Middle frontal gyrus (tissue), 1 donor: Measurements from ENCODE around the gene TBC1D13.
"Not testable (repeated sequence)": the region's sequence is repeated elsewhere in the genome, so short reads cannot be mapped to it uniquely, and the experiment has no call there.

Experiments
- DNase-seq: peaks from one replicate; pipeline ENCODE4 v3.0.0-alpha.2; 2015; ENCODE audit warnings: low spot score; ENCODE audit errors: extremely low spot score

Gene TBC1D13

DNA sequence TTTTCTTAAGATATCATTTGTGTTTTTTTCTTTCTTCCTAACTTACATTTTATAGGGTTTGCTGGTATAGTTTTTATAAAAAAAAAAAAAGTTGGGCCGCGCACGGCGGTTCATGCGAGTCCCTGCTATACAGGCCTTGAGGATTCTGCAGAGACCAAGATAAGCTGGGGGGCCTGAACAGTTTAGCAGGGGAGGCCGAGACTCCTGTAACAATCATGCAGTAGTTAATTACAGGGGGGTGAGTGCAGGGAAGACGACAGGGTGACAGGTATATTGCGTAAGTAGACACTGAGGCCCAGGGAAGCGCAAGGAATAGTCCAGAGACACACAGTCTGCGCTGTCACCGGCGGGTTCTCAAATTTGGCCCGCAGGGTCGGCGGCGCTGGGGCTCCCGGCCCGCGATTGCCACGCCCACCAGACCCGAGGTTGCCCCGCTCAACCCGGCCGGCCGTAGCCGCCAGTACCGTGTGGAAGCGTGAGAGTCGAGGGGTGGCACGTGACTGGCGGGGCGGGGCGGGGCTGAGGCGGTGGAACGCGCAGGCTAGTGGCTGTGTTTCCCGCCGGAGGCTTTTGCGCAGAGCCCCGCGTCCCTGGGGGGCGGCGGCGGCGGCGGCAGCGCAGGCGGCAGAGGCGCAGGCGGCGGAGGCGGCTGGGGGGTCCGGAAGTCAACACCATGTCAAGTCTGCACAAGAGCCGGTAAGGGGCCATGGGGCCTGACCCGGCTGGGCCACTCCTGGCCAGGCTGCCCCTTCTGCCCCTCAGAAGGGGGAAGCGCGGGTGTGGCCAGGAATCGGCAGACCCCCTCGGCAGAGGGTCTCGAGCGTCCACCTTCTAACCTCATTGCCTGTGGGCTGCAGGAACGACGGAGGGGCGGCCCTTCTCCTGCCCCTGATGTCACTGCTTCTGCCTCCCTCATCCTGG lies at the start of gene TBC1D13:
Gene TBC1D13 (plus strand): TSS at position 573 of the 921 bp plus-strand sequence. CDS start 101 bp downstream, at position 674.
- DNase-seq: peak; percentile 57

DNA sequence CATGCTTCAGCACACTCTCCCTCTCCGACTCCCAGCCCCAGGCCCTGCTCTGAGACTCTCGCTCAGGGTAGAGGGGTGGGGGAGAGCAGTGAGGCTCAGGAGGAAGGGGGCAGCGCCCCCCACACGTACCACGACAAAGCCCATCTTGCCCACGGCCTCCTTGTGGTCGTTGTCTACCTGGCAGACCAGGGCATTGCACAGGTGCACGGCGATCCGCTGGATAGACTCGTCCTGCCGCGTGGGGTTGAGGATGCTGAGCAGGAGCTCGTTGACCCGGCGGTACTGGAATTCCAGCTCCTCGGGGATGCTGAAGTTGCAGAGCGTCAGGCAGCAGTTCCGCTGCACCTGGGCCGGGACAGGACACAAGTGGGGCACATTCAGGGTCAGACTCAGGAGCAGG lies 44.7 kb upstream of the TBC1D13 start:
- no peak for DNase-seq

DNA sequence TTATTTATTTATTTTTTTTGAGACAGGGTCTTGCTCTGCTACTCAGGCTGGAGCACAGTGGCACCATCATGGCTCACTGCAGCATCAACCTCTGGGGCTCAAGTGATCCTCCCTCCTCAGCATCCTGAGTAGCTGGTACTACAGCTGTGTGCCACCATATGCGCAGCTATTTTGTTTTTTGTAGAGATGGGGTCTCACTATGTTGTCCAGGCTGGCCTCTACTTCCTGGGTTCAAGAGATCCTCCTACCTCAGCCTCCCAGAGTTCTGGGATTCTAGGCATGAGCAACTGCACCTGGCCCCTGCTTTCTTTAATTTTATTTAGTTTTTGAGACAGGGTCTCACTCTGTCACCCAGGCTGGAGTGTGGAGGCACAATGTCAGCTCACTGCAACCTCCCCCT lies 43.6 kb upstream of the TBC1D13 start:
- no peak for DNase-seq

DNA sequence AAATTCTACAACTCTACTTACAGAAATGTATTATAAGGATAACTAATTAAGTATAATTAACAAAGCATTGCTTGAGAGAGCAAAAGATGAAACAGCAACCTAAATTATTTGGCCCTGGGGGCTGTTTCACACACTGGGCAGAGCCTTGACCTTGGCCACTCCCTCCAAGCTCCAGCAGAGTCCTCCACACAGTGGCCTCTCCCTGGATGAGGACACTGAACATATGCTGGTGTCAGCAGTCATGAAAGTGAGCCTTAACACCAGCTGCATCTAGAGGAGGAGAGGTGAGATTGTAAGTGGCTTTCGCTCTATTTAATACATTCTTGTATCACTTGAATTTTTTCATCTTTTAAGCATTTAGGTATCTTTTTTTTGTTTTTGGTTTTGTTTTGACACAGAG lies 39.8 kb upstream of the TBC1D13 start:
- DNase-seq: no peak

GRCh38 chr9:128750926-128751595 lies 36.0 kb upstream of the TBC1D13 start:
- no peak for DNase-seq

DNA sequence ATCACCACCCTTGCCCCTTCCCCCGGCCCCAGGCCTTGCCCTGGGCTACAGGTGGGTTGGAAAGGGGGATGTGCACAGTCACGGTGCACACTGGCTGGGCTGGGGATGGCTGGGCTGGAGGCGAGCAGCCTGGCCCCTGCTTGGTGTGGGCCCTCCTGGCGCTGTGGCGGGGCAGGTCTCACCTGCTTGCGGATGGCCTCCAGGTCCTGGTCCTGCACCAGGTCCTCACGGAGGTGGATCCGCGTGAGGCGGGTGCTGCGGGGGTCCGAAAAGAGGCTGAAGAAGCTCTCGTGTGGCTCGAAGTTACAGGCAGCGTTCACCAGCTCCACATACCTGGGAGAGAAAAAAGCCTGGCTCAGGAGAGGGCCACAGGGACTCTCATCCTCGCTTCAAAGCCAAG lies 33.4 kb upstream of the TBC1D13 start:
- no peak for DNase-seq

DNA sequence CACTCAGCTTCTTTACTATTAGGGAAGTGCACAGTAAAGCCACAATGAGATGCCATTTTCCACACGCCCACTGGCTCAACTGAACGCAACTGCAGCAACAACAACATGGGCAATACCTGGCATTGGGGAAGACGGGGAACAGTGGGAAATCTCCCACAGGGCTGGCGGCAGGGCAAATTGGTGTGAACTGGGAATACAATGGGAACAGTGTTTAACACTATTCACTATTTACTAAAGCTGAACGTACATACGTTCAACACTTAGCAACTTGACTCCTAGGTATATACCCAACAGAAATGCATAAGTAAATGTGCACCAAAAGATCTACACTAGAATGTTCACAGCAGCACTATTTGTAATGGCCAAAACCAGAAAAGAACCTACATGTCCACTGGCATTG lies 29.5 kb upstream of the TBC1D13 start:
- DNase-seq: no peak

DNA sequence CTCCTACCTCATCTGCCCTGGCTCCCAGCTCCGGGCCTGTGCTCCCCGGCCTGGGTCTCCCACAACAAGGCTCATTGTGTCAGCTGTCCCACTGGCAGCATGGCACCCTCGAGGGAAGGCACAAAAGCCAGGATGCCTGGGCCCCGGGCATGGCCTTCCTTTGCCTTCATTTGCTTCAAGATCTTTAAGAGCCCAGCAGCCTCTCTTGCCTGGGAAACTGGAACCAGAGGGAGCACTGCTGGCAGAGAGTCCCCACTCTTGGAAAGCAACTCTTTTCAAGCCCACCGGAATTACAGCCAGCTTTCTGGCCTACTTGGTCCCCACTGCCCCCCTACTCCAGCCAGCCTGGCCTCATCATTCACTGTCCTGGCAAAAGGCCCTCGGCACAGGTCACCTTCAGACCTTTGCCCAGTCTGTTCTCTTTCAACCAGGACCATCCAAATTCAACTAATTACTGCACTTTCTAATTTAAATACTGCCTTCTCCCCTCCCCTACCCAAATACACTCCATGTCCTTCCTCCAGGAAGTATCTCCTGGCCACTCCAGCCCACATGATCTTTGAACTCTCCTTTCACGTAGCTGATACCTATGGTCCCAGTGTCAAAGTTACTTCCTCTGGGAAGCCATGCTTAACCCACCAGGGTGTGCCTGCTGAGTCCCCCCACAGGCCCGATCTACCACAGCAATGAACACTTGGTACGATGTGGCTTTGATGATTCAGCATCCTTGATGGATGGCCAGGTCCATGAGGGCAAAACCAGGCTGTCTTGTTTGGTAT lies 24.2 kb upstream of the TBC1D13 start:
- no peak for DNase-seq

DNA sequence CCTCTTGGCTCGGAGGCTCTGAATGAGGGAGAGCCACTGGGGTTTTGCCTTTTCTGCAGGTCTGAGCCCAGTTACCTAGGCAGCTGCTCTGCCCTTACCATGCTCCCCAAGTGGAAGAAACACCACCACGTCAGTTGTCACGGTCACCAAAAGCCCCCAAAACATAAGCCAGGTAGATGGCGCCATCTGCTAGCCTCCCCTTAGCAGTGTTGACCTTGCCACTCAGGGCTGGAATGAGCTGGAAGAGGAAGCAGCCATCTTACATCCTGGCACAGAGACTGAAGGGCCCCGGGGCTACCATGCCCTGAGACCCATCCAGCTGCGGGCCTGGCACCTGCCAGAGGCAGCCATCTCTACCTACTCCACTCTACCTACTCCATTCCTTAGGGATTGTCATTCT lies 22.7 kb upstream of the TBC1D13 start:
- no peak for DNase-seq

GRCh38 chr9:128765499-128765898 lies 21.6 kb upstream of the TBC1D13 start:
- no peak for DNase-seq

GRCh38 chr9:128768606-128769005 lies 18.4 kb upstream of the TBC1D13 start:
- DNase-seq: no peak

DNA sequence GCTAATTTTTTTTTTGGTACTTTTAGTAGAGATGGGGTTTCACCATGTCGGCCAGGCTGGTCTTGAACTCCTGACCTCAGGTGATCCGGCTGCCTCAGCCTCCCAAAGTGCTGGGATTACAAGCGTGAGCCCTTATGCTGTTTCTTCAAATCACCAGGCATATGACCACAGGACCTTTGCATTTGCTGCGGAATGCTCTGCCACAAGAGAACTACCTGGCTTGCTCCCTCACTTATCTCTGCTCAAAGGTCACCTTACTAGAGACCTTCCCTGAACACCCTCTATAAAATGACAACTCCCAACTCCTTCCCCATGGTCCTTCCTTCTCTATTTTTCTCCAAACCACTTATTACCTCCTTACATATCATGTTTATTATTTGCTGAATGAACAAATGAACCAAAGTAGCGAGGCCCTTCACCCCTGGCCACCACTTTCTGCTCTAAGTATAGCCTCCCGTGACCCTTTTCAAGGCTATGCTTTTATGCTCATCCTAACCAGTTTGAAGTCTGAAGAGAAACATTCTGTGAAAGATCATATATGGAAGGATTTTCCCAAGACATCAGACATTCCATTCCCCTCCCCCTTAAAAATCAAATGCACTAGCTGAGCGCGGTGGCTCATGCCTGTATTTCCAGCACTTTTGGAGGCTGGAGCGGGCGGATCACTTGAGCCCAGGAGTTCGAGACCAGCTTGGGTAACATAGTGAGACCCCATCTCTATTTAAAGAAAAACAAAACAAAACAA lies 16.6 kb upstream of the TBC1D13 start:
- DNase-seq: no peak

DNA sequence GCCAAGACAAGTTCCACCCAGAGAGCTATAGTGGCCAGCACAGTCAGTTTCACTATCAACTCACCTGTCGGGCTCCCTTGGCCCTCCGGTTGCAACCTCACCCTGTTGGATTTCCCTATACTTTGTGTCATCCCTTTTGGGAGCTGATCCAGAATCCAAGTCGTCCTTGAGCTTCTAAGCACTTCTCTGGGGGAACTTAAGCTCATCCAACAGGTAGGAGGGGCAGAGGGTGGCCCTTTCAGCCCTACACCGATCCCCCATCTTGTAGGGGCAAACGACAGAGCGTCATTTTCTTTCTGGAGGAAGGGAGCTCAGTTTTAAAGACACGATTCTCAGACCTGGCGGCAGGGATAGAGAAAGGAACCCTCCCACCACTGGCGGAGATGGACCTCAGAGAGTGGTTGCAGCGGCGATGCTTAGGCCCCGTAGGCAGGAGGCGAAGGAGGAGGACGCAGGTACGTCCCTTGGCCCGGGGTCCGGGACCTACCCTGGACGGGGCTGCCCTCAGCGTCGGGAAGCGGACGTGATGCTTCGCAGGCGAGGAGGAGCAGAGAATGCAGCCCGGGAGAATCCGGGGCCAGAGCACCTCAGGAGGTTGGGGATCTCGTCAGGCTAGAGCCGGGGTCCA lies 15.8 kb upstream of the TBC1D13 start:
- DNase-seq: no peak

DNA sequence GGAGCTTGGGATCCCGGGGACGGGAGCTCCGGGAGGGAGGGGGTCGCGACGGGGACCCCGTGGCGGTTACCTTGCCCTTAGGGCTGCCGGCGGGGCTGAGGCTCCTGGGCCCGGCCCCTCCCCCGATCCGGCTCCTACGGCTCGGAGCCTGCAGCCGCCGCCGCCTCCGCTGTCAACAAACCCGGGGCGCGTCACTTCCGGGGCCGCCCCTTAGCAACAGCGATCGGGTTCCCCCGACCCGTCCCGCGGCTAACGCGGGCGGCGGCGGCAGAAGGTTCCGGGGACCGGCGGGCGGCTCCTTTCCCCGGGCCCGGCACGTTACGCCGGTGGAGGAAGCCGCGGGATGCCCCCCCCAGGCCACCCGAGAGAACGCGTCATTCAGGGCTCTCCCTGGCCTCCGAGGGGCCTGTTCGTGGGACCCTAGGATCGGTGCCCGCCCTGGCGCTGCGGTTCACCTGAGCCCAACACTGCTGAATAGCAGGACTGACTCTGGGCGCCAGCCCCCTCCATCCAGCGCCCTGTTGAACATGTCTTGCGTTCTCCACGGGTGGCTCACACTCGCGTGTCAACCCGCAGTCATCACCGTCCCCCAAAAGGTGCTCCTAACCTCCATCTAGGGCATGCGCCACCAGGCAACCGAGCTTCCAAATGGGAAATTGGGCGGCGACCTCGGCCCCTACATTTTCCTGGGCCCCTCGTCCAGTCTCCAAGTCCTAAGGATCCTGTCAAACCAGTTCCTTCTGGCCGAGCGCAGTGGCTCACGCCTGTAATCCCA lies 15.1 kb upstream of the TBC1D13 start, which contains the start of gene ZER1:
Gene ZER1 (minus strand): TSS at position 183 of the 775 bp plus-strand sequence. CDS start 16,362 bp downstream, outside the sequence.
- peak; percentile 80 for DNase-seq

GRCh38 chr9:128773049-128773448 lies 14.0 kb upstream of the TBC1D13 start:
- DNase-seq: no peak

GRCh38 chr9:128774804-128775203 lies 12.2 kb upstream of the TBC1D13 start:
- DNase-seq: no peak

GRCh38 chr9:128780093-128780492 lies 7.0 kb upstream of the TBC1D13 start:
- not testable (repeated sequence) for DNase-seq

- DNase-seq: no peak
These were observed 5.6 kb upstream of the TBC1D13 start for GRCh38 chr9:128781187-128782070.

DNA sequence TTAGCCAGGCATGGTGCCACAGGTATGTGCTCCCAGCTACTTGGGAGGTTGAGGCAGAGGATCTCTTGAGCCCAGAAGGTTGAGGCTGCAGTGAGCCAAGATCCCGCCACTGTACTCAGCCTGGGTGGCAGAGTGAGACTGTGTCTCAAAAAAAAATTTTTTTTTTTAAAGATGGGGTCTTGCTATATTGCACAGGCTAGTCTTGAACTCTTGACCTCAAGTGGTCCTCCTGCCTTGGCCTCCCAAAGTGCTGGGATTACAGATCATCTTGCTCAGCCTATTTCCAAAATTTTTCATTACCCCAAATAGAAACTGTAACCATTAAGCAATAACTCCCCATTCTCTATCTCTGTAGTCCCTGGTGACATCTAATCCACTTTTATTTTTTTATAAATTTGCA lies 4.4 kb upstream of the TBC1D13 start:
- DNase-seq: no peak
